ENCODE measurements around the gene MANF.

MANF gene

DNA sequence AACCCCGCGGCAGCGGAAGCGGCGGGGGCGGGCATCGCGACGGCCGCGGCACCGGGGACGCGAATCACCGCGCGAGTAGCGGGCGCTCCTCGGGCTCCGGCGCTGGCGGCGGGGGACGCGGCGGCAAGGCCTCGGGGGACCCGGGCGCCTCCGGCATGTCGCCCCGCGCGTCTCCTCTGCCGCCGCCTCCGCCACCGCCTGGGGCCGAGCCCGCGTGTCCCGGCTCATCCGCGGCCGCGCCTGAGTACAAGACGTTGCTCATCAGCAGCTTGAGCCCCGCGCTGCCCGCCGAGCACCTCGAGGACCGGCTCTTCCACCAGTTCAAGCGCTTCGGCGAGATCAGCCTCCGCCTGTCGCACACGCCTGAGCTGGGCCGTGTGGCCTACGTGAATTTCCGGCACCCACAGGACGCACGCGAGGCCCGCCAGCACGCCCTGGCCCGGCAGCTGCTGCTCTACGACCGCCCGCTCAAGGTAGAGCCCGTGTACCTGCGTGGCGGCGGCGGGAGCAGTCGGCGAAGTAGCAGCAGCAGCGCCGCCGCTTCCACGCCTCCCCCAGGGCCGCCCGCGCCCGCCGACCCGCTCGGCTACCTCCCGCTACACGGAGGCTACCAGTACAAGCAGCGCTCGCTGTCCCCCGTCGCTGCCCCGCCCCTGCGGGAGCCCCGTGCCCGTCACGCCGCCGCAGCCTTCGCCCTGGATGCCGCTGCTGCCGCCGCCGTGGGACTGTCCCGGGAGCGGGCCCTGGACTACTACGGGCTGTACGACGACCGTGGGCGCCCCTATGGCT lies 6.7 kb downstream of the MANF start:
- Mint-ChIP-seq H3K27ac (peak overlapping the region; percentile 93), H3K4me1 (peaks cover 73% of the 10 kb centered on the region), H3K9me3 (no peaks in the 10 kb centered on the region), H3K36me3 (peaks cover 90% of the 10 kb centered on the region), H3K4me3 (peak overlapping the region; percentile 68)
- DNase-seq (ENCODE audit: low spot score in 2 of 2) (peak; percentile 34 to 78), ATAC-seq (peak; percentile 29)

DNA sequence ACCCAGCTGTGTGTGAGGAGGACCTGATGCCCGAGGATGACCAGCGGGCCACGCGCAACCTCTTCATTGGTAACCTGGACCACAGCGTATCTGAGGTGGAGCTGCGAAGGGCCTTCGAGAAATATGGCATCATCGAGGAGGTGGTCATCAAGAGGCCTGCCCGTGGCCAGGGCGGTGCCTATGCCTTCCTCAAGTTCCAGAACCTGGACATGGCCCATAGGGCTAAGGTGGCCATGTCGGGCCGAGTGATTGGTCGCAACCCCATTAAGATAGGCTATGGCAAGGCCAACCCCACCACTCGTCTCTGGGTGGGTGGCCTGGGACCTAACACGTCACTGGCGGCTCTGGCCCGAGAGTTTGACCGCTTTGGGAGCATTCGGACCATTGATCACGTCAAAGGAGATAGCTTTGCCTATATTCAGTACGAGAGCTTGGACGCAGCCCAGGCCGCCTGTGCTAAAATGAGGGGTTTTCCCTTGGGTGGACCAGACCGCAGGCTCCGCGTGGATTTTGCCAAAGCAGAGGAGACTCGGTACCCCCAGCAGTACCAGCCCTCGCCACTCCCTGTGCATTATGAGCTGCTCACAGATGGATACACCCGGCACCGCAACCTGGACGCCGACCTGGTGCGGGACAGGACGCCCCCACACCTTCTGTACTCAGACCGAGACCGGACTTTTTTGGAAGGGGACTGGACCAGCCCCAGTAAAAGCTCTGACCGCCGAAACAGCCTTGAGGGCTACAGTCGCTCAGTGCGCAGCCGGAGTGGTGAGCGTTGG lies 7.5 kb downstream of the MANF start:
- Mint-ChIP-seq H3K36me3 (peaks cover 90% of the 10 kb centered on the region), H3K4me3 (peak overlapping the region; percentile 68), H3K27ac (peak overlapping the region; percentile 93), H3K4me1 (peaks cover 75% of the 10 kb centered on the region), H3K9me3 (no peaks in the 10 kb centered on the region)
- ATAC-seq = no peak
- no peak for DNase-seq (ENCODE audit: low spot score in 2 of 2)

DNA sequence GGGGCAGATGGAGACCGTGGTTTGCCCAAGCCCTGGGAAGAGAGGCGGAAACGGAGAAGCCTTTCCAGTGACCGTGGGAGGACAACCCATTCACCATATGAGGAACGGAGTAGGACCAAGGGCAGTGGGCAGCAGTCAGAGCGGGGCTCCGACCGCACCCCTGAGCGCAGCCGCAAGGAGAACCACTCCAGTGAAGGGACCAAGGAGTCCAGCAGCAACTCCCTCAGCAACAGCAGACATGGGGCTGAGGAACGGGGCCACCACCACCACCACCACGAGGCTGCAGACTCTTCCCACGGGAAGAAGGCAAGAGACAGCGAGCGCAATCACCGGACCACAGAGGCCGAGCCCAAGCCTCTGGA lies 8.0 kb downstream of the MANF start:
- peaks cover 90% of the 10 kb centered on the region for H3K36me3 Mint-ChIP-seq
- DNase-seq (ENCODE audit: low spot score in 2 of 2) (no peak), ATAC-seq (no peak)
- H3K4me1 Mint-ChIP-seq = peaks cover 71% of the 10 kb centered on the region
- H3K4me3 Mint-ChIP-seq = peak overlapping the region; percentile 68
- H3K27ac Mint-ChIP-seq = peak overlapping the region; percentile 93
- no peaks in the 10 kb centered on the region for H3K9me3 Mint-ChIP-seq

DNA sequence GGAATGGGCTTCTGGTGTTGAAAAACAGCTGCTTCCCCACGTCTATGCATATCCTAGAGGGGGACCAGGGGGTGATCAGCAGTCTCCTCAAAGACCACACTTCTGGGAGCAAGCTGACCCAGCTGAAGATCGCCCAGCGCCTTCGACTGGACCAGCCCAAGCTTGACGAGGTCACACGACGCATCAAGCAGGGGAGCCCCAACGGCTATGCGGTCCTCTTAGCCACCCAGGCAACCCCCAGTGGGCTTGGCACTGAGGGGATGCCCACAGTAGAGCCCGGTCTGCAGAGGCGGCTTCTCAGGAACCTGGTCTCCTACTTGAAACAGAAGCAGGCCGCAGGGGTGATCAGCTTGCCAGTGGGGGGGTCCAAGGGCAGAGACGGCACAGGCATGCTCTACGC lies 8.5 kb downstream of the MANF start:
- peaks cover 89% of the 10 kb centered on the region for H3K36me3 Mint-ChIP-seq
- peak overlapping the region; percentile 93 for H3K27ac Mint-ChIP-seq
- ATAC-seq (no peak), DNase-seq (ENCODE audit: low spot score in 2 of 2) (no peak)
- H3K9me3 Mint-ChIP-seq = no peaks in the 10 kb centered on the region
- H3K4me1 Mint-ChIP-seq = peaks cover 66% of the 10 kb centered on the region
- H3K4me3 Mint-ChIP-seq = peak overlapping the region; percentile 68

DNA sequence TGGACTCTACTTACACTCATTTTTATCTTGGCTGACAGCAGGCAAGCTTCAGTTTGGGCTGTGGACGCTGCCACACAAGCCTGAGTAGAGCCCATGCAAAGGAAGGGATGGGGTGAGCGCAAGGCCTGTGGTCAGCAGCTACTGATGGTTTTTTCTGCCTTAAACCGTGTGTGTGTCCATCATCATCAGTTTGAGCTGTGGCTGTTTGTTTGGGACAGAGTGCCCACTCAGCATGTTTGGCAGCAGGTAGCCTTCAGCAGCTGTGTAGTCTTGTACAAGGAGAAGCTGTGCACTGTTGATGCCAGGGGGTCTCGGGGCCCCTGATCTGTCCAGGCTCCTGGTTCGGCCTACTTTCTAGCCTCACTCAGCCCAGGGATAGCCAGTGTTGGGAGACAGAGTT lies 9.4 kb downstream of the MANF start:
- Mint-ChIP-seq H3K36me3 (peaks cover 89% of the 10 kb centered on the region), H3K27ac (peak overlapping the region; percentile 93), H3K4me1 (peaks cover 57% of the 10 kb centered on the region), H3K9me3 (no peaks in the 10 kb centered on the region), H3K4me3 (peak overlapping the region; percentile 68)
- DNase-seq (ENCODE audit: low spot score in 2 of 2) (no peak), ATAC-seq (no peak)

DNA sequence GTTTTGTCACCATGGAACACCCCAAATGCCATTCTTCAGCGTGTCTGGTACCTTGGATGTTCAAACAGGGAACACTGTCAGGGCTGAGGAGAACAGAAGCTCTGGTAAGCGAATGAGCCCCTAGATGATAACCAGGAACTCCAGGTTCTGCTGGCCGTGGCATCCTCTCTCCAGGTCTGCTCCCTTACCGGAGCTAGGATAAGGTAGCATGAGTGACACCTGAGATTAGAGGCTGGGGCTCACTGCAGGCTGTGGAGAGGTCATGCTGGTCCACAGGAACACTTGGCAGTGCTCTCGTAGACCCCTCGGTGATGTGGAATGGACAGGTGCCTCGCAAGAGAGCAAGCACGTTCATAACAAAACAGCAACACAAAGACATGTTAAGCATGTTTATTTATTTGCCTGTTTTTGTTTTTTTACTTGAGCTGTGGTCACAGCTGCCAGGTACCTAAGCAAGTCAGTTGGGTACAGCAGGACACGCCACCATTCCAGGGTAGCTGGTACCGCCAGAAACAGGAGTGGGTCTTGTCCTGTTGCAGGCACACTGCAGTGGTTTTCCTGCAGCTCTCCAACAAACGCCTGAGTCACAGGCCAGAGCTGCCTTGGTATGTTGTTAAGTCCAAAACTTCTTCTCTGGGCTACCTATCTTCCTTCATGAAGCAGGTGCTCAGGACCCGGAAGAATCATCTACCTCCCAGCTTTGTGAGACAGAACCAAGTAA lies 10.6 kb downstream of the MANF start:
- Mint-ChIP-seq H3K4me1 (peaks cover 46% of the 10 kb centered on the region), H3K4me3 (no peak overlapping the region), H3K36me3 (peaks cover 94% of the 10 kb centered on the region), H3K9me3 (no peaks in the 10 kb centered on the region), H3K27ac (peak overlapping the region; percentile 93)
- DNase-seq (ENCODE audit: low spot score in 2 of 2) = no peak
- no peak for ATAC-seq

DNA sequence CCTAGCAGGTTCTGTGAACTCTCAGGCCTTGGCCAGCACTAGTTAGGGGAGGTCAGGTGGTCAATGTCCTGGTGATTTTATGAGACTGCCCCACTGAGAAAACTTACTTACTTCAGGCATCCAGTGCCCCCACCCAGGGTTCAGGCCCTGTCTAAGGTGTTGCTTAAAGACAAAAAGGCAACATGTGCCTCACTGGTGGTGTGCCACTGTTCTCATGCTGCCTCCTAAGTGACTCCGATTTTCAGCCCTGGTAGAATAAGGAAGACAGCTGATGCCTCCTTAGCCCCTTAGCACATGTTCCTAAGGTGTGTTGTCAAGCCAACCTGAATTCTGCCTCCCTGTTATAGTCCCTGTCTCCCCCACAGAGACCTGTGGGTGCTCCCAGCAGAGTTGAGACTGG lies 11.3 kb downstream of the MANF start:
- Mint-ChIP-seq H3K9me3 (no peaks in the 10 kb centered on the region), H3K4me3 (no peak overlapping the region), H3K4me1 (peaks cover 44% of the 10 kb centered on the region), H3K27ac (peak overlapping the region; percentile 91), H3K36me3 (peaks cover 99% of the 10 kb centered on the region)
- ATAC-seq = no peak
- peak in 1 of 2 donors; percentile 49 for DNase-seq (ENCODE audit: low spot score in 2 of 2)

DNA sequence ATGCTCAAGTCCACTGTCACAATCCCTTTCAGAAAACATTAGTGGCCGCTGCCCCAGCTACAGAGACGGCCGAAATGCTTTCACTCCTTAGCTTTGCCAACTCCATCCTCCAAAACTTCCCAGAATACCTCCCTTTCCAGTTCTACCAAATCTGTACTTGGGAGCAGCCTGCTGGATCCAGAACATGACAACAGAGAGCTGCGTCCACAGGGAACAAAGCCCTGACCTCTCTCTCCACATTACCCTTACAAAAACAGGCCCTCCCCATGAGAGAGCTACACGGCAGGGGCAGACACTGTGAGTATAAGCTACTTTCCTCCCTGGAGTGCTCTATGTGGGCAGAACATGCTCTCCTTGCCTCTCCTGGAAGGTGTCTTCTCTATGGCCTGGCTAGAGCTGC lies 12.3 kb downstream of the MANF start:
- Mint-ChIP-seq H3K36me3 (peaks cover 99% of the 10 kb centered on the region), H3K4me3 (no peak overlapping the region), H3K9me3 (no peaks in the 10 kb centered on the region), H3K27ac (peak overlapping the region; percentile 91), H3K4me1 (peaks cover 44% of the 10 kb centered on the region)
- peak in 1 of 2 donors; percentile 26 for DNase-seq (ENCODE audit: low spot score in 2 of 2)
- ATAC-seq = no peak

DNA sequence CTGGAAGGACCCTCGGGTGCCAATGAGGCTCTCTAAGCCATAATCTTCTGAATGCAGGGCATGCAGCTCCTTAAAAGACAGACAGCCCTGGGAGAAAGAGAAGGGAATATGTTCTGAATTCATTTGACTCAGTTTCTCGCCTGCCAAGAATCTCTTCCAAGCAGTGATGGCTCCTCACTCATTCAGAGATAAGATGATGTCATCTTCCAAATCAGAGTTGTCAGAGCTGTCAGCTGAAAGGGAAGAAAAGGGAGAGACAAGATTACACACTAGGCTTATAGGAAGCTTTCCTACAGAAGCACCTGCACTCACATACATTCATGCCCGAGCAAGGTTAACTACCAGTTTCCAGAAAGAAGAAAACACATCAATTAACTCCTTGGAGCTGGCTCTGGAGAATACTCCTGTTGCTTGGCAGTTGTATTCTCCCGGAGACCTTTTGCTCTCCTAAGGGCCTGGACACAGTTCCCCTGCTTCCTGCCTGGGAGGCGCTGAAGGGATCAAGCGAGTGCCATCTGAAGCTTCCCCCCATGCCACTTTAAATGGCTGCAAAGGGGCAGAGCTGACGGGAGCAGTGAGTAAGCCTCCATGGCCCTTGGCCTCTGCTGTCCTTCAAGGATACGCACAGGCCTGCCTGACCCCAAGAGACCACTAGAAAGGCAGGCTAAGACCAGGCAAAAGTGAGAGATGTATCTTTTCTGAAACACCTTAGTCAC lies 13.7 kb downstream of the MANF start:
- H3K4me1 Mint-ChIP-seq = peaks cover 34% of the 10 kb centered on the region
- H3K4me3 Mint-ChIP-seq = no peak overlapping the region
- DNase-seq (ENCODE audit: low spot score in 2 of 2) (no peak), ATAC-seq (no peak)
- no peaks in the 10 kb centered on the region for H3K9me3 Mint-ChIP-seq
- H3K36me3 Mint-ChIP-seq = peaks cover 99% of the 10 kb centered on the region
- H3K27ac Mint-ChIP-seq = peak overlapping the region; percentile 75

DNA sequence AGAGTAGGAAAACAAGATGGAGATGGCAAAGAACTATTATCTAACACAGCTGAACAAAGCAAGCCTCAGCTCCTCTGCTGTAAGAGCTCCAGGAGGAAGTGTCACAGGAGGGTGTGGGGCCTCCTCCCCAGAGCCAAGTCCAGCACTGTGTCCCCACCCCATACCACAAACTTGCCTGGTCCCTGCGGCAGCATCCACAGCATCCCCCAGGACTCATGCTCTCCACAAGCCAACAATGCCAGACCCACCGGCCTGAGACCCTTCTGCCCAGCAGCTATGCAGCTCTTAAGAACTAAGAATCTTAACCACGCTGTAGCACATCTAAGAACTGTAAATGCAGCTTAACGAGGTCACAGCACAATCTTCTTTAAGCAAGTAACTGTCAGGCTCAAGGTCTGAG lies 15.1 kb downstream of the MANF start:
- Mint-ChIP-seq H3K9me3 (no peaks in the 10 kb centered on the region), H3K4me1 (peaks cover 20% of the 10 kb centered on the region), H3K27ac (peak overlapping the region; percentile 75), H3K4me3 (no peak overlapping the region), H3K36me3 (peaks cover 97% of the 10 kb centered on the region)
- no peak for ATAC-seq
- no peak for DNase-seq (ENCODE audit: low spot score in 2 of 2)

DNA sequence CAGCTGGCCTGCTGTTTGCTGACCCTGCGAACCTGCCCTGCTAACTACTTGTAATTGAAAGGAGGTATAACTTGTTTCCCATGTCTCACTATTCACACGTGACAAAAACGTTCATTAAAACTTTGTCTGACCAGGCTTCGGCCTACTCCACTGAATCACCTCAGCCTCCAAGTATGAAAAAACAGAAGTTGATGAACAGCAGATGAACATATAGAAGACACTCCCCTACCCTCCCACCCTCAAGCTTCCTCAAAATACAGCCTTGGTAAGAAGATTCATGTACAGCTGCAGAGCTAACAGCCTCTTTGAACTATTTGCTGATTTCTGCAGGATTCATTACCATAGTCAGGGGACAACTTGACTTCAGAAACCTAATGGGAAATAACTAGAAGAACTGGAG lies 16.6 kb downstream of the MANF start:
- H3K9me3 Mint-ChIP-seq = no peaks in the 10 kb centered on the region
- DNase-seq (ENCODE audit: low spot score in 2 of 2) (no peak), ATAC-seq (no peak)
- peaks cover 97% of the 10 kb centered on the region for H3K36me3 Mint-ChIP-seq
- peaks cover 12% of the 10 kb centered on the region for H3K4me1 Mint-ChIP-seq
- no peak overlapping the region for H3K4me3 Mint-ChIP-seq
- no peak overlapping the region for H3K27ac Mint-ChIP-seq

DNA sequence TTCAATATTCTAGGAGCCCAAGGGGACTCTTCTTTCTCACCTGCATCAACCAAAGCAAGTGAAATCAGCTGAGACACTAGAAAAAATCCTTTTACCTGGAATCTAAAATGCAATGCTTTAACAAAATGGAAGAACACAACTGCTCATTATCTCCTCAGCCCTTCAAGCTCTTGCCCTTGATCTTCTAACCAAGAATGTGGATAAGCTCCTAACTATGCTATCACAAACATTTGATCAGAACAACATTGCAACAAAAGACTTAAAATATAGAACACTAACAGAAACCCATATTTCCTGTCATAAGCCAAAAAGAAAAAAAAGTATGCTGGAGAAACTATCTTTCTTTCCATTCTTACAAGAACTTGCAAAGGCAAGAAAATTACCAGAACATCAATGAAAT lies 18.6 kb downstream of the MANF start:
- H3K4me1 Mint-ChIP-seq = peaks cover 5% of the 10 kb centered on the region

DNA sequence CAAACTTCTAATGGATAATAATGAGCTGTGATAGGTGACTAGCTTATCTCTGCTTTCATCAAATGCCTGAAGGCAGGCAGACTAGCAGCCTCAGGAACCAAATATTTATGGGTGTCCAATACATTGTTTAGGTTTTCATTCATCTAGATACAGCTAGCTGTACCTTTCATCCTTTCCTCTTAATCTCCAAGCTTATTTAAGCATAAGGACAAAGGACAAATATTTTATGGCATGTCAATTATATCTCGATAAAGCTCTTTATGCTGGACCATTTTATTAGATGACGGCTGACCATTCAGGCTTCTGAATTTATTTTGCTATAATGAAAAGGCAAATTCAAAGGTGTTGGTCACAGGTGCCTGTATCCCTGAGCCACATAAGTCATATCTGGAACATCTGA lies 22.9 kb downstream of the MANF start:
- peaks cover 93% of the 10 kb centered on the region for H3K36me3 Mint-ChIP-seq
- H3K4me1 Mint-ChIP-seq = peaks cover 5% of the 10 kb centered on the region
- ATAC-seq (no peak), DNase-seq (ENCODE audit: low spot score in 2 of 2) (no peak)
- no peaks in the 10 kb centered on the region for H3K9me3 Mint-ChIP-seq
- no peak overlapping the region for H3K27ac Mint-ChIP-seq
- H3K4me3 Mint-ChIP-seq = no peak overlapping the region

More for the DNA sequence above, 18.6 kb downstream of the MANF start:
- Mint-ChIP-seq H3K36me3 (peaks cover 97% of the 10 kb centered on the region), H3K27ac (peak overlapping the region; percentile 14), H3K4me3 (no peak overlapping the region), H3K9me3 (no peaks in the 10 kb centered on the region)
- ATAC-seq (no peak), DNase-seq (ENCODE audit: low spot score in 2 of 2) (no peak)

DNA sequence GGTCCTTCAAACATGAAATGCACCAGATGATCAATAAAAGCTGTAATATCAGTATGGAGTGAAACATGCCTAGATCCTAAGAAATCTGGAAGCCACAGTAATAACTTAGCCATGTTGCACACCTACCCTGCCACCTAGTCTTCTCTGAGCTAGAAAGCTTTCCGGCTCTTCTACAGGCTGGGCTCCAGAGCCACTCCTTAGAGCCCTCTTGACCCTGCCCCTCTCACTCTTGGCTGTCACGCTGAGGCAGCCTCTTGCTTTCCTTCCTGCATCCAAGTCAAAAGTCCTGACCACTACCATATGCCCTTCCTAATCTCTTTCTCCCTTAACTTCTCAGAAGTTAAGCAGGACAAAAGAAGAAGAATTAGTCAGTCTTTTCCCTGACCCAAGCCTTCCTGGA lies 23.7 kb downstream of the MANF start:
- peaks cover 5% of the 10 kb centered on the region for H3K4me1 Mint-ChIP-seq
- H3K9me3 Mint-ChIP-seq = no peaks in the 10 kb centered on the region
- ATAC-seq = no peak
- no peak overlapping the region for H3K4me3 Mint-ChIP-seq
- no peak for DNase-seq (ENCODE audit: low spot score in 2 of 2)
- H3K27ac Mint-ChIP-seq = no peak overlapping the region
- H3K36me3 Mint-ChIP-seq = peaks cover 93% of the 10 kb centered on the region

DNA sequence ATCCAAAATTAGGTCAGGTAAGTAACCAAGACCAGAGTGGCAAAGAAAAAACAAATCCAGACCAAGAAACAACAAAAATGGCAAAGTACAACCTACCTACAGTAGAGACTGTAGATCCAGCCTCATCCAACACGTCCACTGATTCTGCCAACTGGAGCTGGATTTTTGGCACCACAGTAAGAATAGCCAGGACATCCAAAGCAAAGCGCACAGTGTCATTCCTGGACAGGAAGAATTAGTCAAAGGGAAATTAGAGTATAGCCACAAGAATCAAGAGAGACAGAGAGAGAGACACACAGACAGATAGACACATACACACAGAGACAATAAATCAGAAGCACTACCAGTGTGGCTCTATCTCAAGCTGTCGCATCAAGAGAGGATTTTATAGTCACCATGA lies 37.1 kb downstream of the MANF start:
- ATAC-seq (no peak), DNase-seq (ENCODE audit: low spot score in 2 of 2) (no peak)
- Mint-ChIP-seq H3K9me3 (no peaks in the 10 kb centered on the region), H3K27ac (peak overlapping the region; percentile 15), H3K4me3 (no peak overlapping the region), H3K36me3 (peaks cover 98% of the 10 kb centered on the region), H3K4me1 (no peaks in the 10 kb centered on the region)
